HG02981 (cell line): ENCODE data around the gene HIVEP3.
"Not testable (repeated sequence)": the region's sequence is repeated elsewhere in the genome, so short reads cannot be mapped to it uniquely, and the experiment has no call there.

ENCODE experiments used
- ATAC-seq: cut with Tn5 transposase; IDR thresholded peaks from one replicate; pipeline ENCODE4 v1.9.1; 2021; ENCODE audit warnings: mild to moderate bottlenecking, moderate library complexity; ENCODE audit not compliant: unreplicated experiment

HIVEP3 gene

DNA sequence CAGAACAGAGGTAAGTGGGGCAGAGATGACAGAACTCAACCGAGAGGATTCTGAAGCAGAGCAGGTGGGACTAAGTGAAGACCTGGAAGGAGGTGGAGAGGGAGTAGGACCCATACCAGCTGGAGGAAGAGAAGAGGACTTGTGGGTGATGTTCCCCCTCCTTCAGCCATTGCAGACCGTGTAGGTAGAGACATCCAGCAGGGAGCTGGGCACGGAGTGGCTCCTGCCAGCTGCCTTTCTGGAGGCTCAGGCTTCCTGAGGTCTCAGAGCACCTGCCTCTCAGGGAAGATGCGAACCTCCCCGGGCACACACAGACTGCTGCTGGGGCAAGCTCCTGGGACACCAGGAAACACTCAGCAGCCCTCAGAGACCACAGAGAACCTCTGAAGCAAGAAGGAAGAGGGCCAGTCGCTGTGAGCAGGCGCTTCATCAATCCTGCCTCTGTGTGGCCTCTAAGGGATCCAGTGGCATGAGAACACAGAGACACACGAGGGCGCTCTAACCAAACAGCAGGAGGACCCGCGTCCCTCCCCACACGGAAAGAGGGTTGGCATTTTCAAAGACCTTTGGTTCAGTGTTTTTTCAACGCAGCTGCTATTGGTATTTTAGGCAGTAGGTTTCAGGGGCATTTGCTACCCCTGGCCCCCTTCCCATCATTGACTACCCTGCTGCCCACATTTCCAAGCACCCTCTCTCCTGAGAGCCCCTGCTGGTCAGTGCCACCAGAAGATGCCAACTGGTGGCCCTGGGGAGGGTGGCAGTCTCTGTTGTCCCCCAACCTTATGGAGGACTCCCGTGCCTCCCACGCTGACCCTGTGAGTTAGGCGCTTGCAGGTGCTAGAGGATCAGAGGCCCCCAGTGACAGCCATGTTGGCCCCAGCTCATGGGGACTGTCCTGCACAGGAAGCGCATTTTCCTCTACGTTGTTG, 344.7 kb downstream of the HIVEP3 start:
- peak; percentile 77 for ATAC-seq

DNA sequence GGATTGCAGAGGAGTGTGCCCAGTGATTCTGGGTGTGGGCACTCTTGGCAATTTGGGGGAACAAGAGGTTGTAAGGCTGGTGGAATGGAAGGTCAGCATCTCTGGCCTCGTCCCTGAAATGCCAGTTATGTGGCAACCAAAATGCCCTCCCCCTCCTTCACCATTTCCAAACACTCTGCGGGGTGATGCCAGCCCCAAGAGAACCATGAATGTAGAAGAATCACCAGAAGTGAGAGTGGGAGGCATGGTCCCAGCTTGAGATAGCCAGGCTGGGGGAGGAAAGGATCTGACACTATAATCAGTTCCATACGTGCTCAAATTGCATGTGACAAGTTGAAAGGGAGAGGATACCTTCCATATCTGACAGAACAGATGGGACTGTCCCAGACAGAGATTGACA, 345.5 kb downstream of the HIVEP3 start:
- no peak for ATAC-seq

DNA sequence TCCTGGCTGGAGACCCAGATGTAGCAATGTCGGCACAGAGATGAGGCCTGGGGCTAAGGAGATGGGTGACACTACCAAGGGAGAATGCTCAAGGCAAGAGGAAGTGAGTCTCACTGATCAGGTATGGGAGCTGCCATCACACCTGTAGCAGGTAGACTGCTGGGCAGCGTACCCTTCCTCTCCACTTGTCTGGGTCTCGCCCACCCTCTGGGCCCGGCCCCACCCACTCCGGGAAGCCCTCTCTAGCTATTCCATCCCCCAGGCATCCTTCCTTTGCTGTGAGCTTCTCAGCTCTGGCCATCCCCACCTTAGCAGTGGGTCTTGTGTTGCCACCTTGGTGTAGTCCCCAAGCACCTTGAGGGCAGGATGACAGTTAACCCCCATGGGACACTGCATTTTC, 346.5 kb downstream of the HIVEP3 start:
- ATAC-seq, result no peak

DNA sequence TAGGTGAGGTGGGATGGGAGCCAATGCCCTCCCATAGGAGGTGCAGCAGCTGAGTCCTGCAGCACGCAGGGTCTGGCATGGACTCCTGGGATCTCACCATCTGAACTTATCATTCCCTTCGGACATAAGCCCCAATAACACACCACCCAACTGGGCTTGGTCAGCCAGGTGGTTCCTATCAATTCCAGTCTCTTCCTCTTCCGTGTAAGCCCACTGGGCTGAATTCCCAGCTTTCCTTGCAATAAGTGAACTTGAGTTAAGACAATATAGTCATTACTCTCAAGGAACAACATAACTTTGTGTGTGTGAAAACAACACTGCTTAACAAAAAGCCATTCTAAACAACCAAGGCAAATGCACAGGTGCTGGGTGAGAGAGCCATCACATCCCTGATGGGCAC, 347.7 kb downstream of the HIVEP3 start:
- no peak for ATAC-seq

DNA sequence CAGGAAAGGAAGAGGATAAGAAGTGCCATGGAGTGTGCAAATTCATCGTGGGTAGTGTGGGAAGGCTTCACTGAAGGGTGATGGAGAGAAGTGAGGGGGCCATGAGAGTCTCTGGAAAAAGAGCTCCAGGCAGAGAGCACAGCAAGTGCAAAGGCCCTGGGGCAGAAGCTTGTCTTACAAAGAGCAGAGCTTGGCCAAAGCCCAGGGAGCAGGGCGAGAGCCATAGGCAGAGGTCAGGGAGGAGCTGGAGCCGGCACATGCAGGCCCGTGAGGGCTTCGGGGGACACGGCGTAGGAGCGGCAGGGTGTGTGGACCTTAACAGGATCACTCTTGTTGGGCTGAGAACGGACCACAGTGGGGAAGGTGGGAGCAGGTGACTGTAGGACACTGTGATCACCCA, 350.5 kb downstream of the HIVEP3 start:
- ATAC-seq, result no peak

DNA sequence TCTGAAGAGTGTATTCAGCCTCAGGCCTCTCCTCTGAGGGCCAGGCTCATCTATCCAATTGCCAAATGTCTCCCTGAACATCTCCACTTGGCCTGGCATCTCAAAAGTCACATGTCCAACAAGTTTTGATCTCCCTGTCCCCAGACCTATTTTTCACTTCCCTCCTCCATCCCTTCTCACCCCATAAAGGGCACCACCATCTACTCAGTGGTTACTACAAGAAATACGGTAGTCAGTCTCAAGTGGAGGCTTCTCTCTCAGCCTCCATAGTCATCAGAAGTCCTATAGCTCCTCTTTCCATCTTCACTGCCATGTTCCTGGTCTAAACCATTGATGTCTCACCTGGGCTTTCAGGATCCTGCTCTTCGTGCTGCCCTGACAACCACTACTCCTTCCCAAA, 351.8 kb downstream of the HIVEP3 start:
- no peak for ATAC-seq

DNA sequence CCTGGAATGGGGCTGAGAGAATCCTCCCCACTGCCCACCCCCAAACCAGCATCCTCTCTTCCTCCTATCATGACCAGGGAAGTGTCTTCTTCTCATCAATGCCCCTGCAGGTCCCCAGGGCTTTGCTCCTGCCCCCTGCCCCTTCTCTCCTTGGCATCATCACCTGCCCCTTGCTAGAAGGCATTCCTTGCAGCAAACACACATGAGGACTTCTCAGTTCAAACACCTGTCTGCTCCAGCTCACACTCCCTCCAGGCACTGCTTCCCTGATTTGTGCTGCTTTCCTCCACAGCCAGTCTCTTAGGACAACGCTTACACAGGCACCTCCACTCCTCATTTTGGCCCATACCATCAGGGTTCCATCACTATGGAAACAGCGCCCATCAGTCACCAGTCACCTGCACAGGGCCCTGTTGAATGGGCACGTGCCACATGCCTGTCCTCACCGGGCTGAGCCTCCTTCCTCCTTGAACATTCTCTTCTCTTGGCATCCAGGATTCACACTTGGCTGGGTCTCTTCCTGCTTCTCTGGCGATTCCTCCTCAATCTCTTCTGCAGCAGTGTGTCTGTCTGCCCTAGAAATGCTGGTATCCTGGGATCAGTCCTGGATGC, 352.3 kb downstream of the HIVEP3 start:
- ATAC-seq, result no peak

DNA sequence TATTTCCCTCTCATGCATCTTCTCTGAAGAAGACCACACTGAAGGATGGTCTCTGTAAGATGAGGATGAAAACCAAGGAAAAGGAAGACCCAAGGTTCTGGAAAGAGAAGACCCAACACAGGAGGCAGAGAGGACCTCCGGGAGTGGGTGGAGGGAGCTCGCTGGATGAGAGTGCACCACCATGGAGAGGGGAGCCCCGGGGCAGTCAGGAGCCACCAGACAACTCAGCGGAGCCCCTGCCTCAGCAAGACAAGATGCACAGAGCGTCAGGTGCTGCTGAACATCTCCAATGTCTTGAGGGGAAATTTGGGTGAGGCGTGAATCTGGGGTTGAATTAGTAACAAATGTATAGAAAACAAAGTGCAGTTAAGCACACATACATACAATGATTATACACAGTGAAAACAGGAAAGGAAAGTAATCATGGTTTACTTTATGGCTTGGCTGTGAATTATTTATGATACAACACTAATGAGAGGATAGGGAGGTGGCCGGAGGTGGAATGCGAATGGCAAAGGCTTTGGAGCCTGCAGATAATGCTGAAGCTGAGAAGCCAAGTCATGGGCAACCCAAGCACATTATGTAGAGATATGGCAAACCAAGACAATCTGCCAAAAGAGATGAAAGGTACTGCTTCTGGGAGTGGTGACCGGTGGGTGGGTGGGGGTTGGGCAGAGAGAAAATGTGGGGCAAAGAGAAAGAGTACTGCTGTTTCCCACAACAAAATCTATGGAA, 353.8 kb downstream of the HIVEP3 start:
- ATAC-seq, result no peak

DNA sequence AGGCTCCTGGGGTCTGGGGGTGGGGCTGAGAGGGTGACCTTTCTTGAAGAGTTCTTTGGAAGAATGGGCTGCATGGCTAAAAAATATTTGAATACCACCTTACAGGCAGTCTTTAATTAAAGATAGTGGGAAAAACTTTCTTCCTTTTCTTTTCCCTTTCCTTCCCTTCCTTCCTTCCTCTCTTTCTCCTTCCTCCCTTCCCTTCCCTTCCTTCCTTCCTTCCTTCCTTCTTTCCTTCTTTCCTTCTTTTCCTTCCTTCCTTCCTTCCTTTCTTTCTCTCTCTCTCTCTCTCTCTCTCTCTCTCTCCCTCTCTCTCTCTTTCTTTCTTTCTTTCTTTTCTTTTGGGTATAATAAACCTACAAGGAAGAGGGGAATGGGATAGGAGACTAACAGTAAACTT, 356.4 kb downstream of the HIVEP3 start:
- ATAC-seq, result no peak

DNA sequence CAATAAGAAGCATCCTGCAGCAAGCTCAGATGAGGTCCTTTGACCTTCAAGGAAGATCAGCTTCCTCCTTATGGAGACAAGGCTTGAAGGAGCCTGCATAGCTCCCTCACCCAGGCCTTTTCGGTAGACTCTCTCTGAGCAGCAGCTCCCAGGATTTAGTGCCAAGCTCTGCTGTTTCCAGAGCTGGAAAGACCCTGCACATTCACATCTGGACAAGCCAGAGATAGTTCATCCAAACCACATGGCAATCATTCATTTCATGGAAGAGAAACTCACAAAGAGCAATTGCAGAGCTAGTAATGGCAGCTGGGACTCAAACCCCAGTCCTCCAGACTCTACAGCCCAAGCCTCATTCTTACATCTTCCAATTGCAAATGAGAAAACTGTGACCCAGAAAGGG, 357.8 kb downstream of the HIVEP3 start:
- no peak for ATAC-seq

DNA sequence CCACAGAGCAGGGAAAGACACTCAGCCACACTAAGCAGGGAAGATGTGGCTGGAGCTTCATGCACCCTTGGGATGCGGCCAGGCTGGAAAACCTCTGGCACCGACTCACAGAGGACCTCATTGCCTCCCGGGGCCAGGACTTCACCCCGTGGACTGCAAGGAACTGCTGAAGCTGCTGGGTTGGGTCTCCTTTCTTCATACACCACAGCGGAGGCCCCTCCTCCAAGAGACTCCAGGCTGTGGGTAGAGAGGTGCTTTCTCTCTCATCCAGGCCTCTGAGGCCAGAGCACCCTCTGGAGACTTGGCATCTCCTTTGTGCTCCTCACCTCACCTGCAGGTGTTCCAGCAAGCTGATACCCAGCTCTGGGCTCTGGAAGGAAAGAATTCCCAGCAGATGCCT, 358.2 kb downstream of the HIVEP3 start:
- ATAC-seq, result no peak

DNA sequence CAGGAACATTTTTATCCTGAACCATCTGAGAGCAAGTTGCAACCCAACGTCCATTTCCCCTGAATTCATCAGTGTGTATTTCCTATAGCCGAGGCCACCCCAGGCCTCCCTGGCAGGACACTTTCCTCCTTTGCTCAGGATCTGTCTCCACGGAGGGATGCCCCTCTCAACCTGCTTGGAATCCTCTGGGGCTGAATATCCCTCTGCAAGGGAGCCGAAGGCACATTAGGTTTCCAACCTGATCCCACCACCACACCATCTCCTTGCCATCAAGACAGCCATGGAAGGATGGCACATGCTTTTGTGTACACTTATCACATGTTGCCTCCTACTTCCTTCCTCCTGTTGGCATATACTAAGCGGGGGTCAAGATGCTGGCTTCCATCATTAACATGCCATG, 359.4 kb downstream of the HIVEP3 start:
- no peak for ATAC-seq

DNA sequence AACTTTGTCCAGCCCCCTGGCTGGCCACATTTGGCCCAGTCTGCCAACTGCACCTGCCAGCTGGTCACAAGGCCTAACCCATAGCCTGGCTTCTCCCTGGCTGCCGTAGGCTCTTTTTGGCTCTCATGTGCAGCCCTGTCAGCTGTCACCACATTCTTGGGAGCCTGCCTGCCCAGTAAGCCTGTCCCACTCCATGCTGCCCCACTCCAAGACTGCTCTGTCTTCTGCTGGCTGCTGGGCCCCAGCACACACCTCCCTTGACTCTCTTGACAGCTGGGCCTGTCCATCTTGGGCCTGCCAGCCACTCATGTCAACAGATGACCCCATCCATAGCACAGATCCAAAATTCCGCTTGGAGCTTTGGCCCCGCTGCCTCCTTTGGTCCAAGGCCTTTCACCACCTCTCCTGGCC, 360.0 kb downstream of the HIVEP3 start:
- no peak for ATAC-seq

DNA sequence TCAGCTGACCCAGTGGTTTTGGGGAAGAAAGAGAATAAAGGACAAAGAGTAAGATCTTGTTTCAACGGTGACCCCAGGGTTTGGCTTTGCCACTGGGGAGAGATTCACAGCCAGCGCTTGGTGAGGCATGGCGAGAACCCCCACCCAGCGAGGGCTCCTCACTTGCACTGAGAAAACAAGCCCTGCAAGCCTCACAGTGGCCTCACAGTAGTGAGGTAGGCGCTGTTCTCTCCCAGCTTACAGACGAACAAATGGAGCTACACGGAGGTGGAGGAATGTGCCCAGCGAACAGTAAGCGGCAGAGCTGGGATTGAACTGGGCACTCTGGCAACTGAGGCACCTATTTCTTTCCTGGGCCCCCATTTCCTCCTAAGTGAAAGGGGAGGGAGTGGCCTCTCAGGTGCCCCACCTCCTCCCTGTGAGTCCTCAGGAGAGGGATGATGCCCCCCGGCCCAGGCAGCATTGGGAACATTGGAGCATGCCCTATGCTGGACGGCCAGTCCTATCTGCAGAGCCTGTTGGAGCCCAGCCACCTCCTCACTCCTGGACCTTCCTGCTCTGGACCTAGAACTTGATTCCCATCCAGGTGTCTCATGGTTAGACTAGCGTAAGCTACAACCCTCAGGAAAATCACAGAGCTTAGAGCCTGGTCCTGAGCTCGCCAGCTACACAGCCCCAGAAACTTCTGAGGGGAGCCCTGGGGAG, 360.8 kb downstream of the HIVEP3 start:
- ATAC-seq, result no peak

DNA sequence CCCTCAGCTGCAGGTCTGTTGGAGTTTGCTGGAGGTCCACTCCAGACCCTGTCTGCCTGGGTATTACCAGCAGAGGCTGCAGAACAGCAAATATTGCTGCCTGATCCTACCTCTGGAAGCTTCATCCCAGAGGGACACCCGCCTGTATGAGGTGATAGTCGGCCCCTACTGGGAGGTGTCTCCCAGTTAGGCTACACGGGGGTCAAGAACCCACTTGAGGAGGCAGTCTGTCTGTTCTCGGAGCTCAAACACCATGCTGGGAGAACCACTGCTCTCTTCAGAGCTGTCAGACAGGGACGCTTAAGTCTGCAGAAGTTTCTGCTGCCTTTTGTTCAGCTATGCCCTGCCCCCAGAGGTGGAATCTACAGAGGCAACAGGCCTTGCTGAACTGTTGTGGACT, 364.0 kb downstream of the HIVEP3 start:
- ATAC-seq, result not testable (repeated sequence)

DNA sequence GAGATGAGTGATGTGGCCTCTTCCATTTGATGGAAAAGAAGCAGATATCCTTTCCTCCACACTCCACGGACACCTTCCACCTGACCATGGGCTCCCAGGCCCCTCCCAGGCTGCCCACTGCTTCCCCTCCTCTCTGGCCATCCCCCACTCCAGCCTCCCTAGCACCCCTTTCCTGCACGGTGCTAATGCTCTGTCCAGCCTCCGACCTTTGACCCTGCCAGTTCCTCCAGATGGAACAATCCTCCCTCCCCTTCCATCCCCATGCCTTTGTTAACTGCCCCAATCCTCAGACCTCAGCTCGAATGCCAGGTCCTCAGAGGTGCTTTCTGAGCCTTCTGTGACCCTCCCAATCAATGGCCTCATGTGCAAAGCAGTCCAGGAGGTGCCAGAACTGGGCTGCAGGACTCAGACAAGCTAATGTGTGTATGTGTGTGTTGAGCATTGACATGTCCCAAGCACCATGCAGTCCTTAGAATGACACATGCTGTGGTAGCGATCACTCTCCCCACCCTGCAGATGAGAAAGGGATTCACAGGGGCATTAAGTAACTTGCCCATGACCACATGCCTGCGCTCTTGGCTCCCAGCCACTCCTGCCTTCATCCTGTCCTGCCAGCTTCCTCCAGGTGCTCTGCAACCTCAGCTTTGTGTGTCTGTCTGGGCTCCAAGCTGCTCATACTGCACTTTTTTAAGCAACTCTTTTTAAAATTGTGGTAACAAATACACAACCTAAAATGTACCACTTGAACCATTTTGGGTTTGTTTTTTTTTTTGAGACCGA, 370.8 kb downstream of the HIVEP3 start:
- no peak for ATAC-seq

DNA sequence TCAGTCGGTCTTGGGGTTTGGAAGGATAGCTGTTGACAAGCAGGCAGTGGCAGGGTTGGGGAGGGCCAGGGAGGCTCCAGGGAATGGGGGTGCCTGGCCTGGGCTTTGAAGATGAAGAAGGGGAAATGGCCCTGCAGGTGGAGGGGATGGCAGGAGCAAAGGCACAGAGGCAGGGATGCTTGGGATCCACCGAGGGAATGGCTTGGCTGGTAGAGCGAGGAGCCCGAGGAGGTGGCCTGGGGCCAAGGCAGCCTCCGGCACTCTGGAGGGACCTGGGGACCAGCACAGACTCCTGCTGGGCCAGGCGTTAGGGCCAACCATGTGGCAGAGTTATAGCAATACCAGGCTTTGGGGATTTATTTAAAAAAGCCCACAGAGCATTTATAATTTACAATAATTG, 371.4 kb downstream of the HIVEP3 start:
- ATAC-seq, result no peak

DNA sequence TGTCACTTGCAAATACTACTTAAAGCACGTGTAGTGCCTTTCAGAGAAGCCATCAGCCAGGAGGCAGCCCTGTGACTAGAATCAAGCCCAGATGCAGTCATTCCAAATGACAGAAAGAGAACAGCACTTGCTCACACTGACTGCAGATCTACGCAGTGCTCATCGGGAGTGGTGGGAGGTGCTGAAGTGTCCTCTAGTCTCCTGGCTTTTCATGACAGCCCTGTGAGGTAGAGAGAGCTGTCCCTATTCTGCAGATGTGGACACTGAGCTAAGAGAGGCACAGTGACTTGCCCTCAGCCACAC, 371.9 kb downstream of the HIVEP3 start:
- no peak for ATAC-seq

DNA sequence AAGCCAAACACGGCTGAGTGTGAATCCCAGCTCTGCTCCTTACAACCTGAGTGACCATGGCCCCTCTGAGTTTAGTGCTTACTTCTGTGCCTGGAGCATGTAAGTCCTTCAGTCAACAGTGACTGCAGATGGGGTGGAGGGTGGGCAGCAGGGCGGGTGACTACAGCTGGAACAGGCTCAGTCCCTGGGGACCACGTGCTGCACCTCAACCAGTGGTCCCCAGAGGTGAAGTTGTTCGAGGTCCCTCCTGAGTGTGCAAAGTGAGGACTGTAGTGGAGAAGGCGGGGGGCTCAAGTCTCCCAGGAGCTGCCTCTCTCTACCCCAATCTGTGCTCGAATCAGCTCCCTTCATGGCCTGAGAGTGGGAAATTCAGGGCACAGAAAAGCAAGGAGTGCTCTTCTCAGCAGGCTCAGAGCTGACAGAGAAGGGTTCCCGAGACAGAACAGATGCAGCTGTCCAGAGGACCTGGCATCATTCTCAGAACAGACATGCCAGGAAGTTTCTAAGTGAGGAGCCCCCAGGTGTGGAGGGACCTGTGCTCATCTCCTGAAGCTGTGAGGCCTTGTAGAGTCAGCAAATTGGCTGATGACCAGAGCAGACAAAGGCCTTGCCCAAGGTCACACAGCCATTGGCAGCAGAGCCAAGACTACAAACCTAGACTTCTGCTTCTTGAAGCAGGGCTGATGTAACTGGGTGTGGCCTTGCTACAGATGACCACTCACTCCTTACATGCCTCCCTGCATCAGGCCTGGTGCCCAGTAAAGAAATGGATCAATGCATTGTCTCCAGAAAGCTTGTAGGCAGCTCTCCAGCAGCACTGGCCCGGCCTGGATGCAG, 372.5 kb downstream of the HIVEP3 start:
- no peak for ATAC-seq
